HK-2 (cell line): ENCODE results near the gene PDS5B.

Experiments used
- DNase-seq: peaks from one replicate; pipeline ENCODE4 v3.0.0-alpha.2; 2018; ENCODE audit not compliant: unreplicated experiment

PDS5B gene

DNA sequence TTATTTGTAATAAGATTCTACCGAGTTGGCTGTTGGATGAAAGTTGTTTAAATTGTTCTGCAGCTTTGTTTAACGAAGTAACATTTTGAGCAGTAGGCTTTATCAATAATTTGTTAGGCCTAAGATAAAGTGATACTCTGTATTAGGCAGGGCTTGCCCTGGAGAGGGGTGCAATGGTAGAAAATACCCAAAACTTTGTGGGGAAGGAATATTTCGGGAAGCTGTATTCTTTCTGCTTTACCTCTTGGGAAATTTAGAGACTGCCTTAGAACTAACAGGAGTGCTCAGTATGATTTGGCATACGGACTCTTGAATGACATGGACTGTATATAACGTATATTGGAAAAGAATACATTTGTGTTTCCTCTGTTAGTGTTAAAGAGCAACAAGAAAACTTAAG lies 2.5 kb downstream of the PDS5B start:
- no peak for DNase-seq

DNA sequence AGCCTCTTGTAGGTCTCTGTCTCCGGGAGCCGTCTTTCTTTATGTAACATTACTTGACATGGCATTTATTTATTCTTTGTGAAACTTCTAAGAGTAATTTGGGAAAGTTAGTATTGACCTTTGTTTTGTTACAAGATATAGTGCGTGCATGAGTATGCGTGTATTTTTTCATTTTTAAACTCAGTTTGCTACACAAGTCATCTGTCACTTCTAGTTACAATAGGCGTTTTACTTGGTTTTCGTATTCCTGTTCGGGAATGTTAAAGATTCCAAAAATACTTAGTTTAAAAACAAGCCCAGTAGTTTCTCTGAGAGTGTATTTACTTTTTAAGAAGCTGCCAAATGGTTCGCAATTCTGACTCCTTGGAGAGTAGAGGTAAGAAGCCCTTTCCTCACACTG lies 3.2 kb downstream of the PDS5B start:
- DNase-seq, result no peak

DNA sequence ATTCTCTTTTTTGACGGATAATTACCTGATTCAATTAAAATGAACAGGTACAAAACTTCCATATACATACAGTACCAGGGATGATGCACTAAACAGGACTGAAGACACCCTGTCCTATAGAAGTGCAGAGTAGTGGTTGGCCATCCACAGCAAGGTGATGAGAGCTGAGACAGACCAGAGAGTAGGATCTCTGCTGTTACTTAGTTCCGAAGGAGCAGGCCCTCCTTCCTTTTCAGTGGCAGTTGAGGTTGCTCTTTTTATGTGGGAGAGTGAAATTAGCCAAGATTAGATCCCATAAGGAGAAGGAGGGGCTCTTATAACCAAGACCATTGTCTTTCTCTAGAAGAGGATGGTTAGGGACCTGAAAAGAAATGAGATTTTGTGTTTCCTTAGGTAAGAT lies 4.0 kb downstream of the PDS5B start:
- DNase-seq, result no peak

DNA sequence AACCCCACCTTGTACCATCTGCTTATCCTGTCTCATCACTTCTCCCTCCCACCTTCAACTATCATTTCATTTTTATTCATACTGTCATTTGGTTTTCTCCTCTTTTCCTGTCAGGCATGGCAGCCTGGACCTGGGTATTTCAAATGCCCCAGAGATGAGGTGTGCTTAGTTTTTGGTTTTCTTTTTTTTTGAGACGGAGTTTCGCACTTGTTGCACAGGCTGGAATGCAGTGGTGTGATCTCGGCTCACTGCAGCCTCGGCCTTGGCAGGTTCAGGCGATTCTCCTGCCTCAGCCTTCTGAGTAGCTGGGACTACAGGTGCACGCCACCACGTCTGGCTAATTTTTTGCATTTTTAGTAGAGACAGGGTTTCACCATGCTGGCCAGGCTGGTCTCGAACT lies 5.8 kb downstream of the PDS5B start:
- DNase-seq, result no peak

DNA sequence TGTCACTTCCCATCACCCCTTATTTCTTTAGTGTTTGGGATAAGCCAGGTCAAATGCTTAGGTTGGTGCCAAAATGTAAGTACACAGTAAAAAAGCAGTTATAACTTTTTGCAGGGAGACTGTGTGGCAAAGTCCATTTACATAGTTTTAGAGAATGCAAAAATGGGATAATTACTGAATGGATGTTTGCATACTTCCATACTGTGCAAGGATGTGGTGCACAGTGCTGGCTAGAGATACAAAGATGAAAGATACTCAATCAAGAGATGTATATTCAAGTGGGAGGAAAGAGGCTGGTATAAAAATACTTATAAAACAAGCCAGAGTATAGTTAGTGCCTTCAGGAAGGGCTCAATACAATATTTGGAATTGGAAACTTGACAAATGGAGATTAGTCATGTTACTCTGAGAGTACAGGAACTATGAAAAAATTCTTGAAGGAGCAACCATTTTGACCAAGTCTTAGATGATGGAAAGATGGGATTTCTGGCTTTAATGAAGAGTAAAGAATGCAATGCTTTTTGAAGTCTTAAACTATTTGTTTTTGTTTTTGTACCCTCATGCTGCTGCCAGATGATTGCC lies 8.0 kb downstream of the PDS5B start:
- DNase-seq, result no peak

DNA sequence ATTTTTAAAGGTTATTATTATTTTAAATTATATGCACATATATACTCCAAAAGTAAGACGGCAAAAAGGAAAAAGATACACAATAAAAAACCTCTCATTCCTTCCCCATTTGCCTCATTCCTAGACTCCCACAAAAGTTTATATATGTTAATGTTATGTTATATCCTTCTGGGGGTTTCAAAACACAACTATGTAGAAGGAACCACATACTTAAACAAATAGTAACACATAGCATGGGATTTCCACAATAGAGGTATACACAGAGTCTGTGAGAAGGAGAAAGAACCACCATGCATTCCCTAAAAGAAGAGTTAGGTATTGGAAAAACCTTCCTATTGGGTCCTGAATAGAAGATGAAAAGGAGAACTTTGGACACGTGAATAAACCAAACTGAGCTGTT lies 9.1 kb downstream of the PDS5B start:
- no peak for DNase-seq

DNA sequence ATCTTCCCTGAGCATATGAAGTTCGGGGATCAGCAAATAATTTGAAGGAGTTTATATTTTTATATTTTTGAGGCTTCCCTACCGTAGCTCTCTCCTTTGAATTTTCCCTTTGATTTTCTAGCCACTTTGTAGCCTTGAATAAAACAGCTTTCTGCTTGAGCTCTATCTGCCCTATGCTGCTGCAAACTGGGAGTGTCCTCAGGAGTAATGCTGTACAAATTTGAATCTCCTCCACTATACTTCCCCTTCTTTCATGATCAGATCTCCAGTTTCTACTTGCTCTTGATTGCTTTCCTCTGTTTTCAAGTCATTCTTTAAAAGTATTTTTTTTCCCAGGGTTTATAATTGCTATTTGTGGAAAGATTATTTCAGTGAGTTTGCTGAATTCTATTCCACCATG lies 14.6 kb downstream of the PDS5B start:
- DNase-seq, result no peak

DNA sequence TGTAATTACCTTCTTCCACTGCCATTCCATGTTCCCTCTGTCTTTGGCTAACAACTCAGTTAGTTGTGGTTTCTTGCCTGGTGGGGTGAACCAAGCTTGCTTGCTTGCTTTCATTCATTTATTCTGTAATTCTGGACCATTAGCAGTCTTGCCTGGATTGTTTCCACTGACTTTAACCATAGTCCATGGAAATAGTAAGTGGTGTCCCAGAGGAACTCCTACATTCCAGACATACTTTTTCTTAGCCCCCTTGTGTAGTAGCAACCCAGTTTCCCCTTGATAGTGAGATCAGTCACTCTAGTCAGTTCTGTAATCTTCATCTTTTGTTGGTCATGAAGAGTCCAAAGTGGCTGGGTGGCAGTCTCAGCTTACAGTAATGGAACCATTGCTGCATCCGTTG lies 23.2 kb downstream of the PDS5B start:
- DNase-seq, result no peak

DNA sequence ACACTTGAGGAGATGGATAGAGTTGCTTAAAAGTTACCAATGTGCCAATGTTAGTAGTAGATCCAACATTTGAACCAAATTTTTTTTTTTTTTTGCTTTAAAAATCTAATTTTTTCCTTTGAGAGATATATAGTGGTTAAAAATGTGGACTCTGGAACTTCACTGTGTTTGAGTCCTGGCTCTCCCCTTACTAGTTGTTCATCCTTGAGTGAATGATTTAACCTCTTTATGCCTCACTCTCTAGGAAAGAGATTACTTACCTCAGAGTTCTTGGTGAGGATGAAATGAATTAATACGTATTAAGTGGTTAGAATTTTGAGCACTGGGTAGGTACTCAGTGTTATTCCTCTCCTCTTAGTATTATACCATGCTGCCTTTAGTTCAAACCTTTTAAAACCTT lies 24.3 kb downstream of the PDS5B start:
- no peak for DNase-seq

DNA sequence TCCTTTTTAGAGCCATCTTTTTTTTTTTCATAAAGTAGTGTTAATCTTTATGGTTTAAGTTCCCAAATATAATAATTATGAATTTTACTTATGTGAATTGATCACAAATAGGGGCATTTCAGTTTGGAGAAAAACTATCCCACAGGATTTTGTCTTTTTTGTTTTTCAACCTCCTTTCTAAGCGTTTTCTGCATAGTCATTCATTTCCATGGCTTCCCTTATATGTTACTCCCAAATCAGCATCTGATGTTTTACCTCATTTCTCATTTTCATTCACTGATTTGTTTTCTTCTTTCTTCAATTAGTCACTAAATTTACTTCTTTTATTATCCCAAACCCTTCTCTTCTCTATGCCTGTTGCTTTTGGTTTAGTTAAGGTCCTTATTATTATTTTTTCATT lies 24.7 kb downstream of the PDS5B start:
- DNase-seq, result no peak

DNA sequence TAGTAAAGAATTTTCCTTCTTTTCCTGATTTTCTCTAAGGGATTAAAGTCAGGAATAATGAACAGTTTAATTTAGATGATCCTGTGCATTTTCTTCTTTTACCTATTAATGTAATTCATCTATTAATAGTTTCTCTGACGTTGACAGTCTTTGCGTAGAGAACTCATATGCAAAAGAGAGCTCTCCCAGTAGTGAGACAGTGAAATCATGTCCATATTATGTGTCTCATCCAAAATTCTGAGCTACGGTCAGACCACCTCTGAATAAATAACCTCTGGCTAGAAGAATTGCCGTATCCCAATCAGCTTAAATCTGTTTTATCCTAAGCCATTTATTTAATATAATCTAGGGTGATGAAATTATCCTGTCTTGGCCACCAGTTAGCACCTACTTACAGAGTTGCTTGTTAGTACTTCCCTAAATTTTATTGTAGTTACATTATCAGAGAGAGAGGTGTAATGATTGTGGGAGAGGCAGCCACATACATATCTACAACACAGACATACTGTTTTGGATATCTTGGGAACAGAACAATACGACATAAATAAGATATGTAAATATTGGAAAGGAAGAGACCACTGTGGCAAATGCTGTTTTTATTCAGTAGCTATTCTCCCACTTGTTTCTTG lies 30.7 kb downstream of the PDS5B start:
- no peak for DNase-seq

DNA sequence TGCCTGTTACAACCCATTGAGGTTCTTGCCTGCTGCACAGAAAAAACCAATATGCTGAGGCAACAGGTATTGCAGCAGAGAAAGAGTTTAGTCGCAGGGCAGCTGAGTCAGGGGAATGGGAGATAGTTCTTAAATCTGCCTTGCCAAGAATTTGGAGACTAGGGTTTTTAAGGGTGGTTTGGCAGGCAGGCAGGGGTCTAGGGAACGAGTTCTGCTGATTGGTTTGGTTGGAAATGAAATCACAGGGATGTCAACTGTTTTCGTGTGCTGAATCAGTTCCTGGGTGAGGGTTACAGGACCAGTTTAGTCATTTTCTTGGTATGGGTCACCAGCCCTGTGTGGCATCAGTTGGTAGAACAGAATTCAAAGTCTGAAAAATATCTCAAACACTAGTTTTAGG lies 36.6 kb downstream of the PDS5B start:
- no peak for DNase-seq

DNA sequence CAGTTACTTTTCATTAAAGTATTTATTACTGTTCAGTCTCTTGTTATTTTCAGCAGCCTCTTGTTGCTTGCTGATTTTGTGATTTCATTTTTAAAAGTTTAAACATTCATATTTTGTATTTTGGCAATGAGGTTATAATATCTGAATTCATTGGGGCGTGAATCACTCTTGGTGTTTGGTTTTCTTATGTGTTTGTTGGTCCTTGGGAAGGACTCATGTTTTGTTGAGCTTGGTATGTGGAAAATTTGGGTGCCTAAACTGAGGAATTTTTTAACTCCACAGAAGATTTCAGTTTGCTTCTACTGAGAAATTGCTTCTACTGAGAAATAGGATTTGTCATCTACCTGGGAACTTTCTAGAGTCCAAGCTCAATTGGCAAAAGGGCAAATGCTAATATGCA lies 38.2 kb downstream of the PDS5B start:
- no peak for DNase-seq

DNA sequence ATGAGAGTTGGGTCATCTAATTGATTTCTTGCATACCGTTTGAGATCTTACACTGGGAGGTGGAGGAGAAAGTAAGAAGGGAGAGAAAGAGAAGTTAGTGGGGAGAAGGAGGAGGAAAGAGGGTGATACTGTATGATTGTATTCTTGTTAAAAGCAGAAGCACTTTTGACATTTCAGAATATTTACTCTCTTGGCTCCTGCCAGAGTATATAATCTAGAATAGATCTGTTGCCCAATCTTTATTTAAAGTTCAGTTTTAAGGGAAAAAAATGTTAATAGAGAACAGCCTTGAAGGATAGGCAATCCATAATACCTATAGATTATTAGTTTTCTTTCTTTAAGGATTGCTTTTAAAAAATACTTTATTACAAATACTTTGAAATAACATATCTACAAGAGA lies 41.5 kb downstream of the PDS5B start:
- DNase-seq, result no peak

DNA sequence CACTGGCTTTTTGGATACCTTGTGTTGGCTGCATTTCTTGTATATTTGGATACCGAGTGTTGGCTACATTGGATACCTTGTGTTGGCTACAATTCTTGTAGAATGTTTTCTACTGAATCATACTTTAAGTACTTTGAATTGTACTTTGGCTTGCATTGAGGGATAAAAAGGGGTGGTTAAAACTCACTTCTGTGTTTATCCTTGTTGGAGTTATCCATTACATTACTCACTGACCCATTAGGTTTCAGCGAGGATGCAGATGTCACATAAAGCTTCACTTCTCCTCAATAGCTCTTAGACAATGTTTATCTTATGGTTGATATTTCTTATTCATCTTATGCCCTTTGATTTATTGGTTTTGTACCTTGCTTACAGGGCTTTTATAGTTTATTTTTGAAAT lies 43.1 kb downstream of the PDS5B start:
- no peak for DNase-seq

DNA sequence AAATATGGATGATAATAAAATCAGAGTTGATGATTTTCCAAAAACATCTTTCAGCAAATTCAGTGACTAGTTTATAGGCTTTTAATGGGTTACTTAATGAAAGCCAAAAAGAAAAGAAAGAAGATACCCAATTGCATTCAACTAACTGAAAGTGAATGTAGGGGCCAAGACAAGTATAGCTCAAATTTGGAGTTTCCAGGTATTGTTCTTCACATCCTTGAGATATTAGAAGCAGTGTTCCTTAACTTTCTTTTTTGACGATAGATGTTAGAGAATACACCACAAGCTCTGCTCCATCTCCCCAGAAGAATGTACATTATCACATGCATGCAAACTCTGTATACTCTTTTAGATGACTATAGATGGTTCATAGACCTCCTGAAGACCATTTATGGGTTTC lies 43.6 kb downstream of the PDS5B start:
- no peak for DNase-seq

DNA sequence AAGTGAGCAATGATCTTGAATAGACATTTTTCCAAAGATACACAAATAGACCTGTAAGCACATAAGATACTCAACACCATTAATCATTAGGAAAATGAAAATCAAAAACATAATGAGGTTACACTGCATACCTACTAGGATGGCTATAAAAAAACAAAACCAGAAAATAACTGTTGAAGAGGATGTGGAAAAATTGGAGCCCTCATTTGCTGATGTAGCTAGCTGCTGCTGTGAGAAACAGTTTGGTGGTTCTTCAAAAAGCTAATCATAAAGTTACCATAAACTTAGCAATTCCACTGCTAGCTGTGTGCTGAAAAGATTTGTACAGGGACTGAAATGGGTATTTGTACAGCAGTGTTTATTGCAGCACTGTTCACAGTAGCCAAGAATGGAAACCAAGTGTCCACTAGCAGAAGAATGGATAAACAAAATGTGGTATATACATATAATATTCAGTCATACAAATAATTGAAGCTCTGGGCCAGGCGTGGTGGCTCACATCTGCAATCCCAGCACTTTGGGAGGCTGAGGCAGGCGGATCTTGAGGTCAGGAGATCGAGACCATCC lies 46.2 kb downstream of the PDS5B start:
- no peak for DNase-seq

DNA sequence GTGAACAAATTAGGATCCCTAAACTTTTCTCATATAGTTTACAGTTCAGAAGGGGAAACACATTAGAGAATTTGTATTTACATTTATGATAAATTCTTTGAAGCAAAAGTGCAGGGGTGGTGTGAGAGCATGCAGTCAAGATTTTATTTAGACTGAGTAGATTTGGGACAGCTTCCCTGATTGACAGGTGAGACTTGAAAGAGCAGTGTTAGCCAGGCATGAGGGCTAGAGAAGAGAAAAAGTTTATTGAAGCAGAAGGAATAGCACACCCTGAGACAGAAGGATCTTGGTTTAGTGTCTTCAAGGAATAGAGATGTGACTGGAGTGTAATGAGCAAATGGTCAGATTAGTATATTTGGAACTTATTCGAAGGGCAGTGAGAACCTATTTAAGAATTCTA lies 50.5 kb downstream of the PDS5B start:
- DNase-seq, result no peak

DNA sequence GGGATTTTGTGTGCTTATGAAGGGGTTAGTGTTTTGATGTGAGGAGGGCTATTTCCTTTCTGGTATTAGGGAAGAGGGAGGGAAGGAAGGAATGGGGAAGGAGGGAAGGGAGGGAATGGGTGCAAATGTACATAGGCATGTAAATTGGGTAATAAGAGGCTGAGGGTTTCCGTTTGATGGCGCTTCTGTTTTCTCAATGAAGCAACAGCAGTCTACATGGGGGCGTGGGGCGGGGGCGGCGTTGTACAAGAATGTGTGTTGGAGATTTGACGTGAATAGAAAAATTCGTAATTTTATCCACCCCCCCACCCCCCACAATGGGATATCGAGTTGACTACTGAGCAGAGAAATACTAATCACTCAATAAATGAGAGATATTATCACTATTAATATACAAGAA lies 52.5 kb downstream of the PDS5B start:
- no peak for DNase-seq

DNA sequence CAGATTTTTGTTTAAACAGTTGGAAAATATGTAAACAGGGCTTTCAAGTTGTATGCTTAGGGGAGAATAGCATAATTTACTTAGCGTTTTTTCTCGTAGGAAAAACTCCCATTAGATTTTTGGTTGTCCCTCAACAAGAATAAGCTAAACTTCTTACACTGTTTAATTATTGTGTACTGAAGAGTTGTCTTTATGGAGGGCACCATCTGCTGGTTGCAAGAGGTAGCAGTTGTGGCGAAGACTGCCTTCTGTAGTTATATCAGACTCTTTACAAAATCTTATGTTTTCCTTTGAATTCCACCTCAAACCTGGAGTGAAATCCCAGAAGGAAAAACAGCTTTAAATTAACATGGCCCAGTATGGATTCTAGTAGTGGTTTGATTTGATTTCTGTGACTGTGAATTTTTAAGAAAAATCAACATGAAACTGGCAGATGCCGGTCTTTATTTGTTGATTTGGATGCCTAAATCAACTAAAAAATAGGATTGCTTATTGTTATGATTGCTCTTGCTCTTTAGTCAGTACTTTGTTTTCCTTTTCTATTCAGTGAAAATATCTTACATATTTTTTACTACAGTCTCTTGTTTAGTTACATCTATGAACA lies 53.4 kb downstream of the PDS5B start:
- DNase-seq, result no peak

DNA sequence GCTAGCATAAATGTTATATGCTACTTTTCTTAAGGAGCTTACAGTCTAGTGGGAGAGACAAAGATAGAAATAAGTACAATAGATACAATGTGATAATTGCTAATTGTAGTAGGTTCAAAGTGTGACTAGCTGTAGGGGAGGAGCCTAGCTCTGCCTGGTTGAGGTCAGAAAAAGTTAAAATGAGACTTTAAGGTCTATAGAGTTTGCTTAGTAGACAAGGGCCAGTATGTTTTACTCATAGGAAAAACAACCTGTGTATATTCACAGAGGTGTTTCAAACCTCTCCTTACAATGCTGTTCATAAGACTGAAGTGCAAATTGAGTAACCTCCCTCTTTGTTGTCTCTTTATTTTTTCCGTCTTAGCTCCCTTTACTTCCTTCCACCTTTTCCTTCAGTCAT lies 56.1 kb downstream of the PDS5B start:
- DNase-seq, result no peak

DNA sequence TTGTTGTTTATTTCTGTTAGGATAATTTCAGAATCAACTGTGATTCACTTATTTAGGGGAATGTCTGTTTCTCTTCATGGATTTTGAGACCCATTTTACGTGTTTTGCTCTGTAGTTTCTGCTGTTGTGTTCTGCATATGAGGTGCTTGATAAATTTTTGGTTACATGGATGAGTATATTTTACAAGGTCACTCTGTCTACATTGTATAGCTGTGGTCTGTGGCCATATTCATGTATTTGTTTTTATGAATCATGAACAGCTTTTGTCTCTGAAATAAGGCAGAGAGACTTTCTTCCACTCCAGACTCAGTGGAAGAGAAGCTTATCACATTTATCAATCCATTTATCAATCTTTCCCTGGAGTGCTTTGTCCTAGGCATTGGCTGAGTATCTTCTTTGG lies 56.6 kb downstream of the PDS5B start:
- DNase-seq, result no peak

DNA sequence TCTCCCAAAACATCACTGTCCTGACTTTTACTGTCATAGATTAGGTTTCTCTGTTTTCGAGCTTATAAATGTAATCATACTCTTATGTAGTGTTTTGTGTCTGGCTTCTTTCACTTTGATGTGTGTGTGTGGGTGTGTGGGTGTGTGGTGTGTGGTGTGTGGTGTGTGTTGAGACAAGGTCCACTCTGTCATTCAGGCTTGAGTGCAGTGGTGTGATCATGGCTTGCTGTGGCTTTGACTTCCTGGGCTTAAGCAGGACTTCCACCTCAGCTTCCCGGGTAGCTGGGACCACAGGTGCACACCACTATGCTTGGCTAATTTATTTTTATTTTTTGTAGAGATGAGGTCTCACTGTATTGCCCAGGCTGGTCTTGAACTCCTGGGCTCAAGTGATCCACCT lies 59.6 kb downstream of the PDS5B start:
- no peak for DNase-seq

DNA sequence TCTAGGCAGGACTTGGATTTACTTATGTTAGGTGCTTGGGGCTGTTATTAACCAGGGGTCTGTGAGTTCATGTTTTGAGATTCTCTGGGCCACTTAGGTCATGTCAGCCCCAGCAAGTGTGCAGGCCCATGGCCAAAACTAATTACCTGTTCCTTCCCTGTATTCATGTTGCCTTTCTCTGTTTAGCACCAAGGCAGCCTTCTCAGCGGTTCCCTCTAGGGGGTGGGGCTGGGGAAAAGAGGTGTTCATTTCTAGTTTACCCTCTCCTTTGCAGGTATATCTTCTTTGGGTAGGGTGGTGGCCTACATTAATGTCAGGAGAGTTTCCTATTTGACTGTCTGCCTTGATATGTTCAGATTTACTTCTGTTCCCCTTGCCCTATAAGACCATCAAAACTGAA lies 61.7 kb downstream of the PDS5B start:
- DNase-seq, result no peak
